ENCODE results near the gene CALN1.
"Not testable (repeated sequence)": the region's sequence is repeated elsewhere in the genome, so short reads cannot be mapped to it uniquely, and the experiment has no call there.

- TF ChIP-seq CTCF, POLR2A (IDR thresholded peaks at IDR 0.05): not testable (repeated sequence)
Measured at GRCh38 chr7:71737931-71738540, 674.1 kb downstream of the CALN1 start.

All from heart left ventricle (tissue), 13 donors.